Neural cell (in vitro differentiated cells): ENCODE results near the gene KISS1R. TPM values are rescaled to one million over a fixed set of nuclear protein-coding genes. Genes with fewer than 3 reads are reported as not detected.

Experiments
- H2AFZ ChIP-seq: fragments of 200-600, 300-800 bp; sonication (generic), shearing (Covaris generic); 2 replicates; pipeline ENCODE4 v1.6.0; 2014; ENCODE audit warnings: low read depth, mild to moderate bottlenecking, antibody characterized with exemption, low read length, moderate library complexity
- H3F3A ChIP-seq: fragments of 200-600 bp; shearing (Covaris generic); 2 replicates; pipeline ENCODE4 v1.6.1; 2016; ENCODE audit warnings: mild to moderate bottlenecking, moderate library complexity, mixed read lengths, antibody characterized with exemption, low read length; ENCODE audit not compliant: insufficient read depth, poor library complexity, severe bottlenecking
- H3K27ac ChIP-seq: fragments of 200-600, 300-800 bp; sonication (generic), shearing (Covaris generic); 2 replicates; pipeline ENCODE4 v1.5.1; 2014; ENCODE audit warnings: mild to moderate bottlenecking, low read length, moderate library complexity
- H3K27me3 ChIP-seq: fragments of 300-800, 200-600 bp; sonication (generic), shearing (Covaris generic); 2 replicates; pipeline ENCODE4 v1.6.0; 2014; ENCODE audit warnings: mild to moderate bottlenecking, low read depth, low read length, moderate library complexity; ENCODE audit not compliant: insufficient read depth
- H3K36me3 ChIP-seq: fragments of 300-800, 200-600 bp; sonication (generic), shearing (Covaris generic); 2 replicates; pipeline ENCODE4 v1.5.1; 2014; ENCODE audit warnings: mild to moderate bottlenecking, antibody characterized with exemption, low read length, moderate library complexity; ENCODE audit not compliant: insufficient read depth
- H3K4me2 ChIP-seq: fragments of 300-800, 200-600 bp; sonication (generic), shearing (Covaris generic); 2 replicates; pipeline ENCODE4 v1.6.0; 2014; ENCODE audit warnings: mild to moderate bottlenecking, low read length
- H3K4me3 ChIP-seq: fragments of 300-800, 200-600 bp; sonication (generic), shearing (Covaris generic); 2 replicates; pipeline ENCODE4 v1.5.1; 2014; ENCODE audit warnings: mild to moderate bottlenecking, low read length, moderate library complexity
- H3K79me2 ChIP-seq: fragments of 200-600 bp; shearing (Covaris generic); replicated peaks from 2 replicates; pipeline ENCODE4 v1.6.0; 2014; ENCODE audit warnings: mild to moderate bottlenecking, low read length, moderate library complexity; ENCODE audit not compliant: insufficient read depth
- H3K9ac ChIP-seq: fragments of 300-800, 200-600 bp; sonication (generic), shearing (Covaris generic); 2 replicates; pipeline ENCODE4 v1.6.1; 2016; ENCODE audit warnings: mild to moderate bottlenecking, low read length, mixed read lengths
- H3K9me2 ChIP-seq: fragments of 200-600 bp; shearing (Covaris generic); 2 replicates; pipeline ENCODE4 v1.6.1; 2016; ENCODE audit warnings: mild to moderate bottlenecking, low read length, mixed read lengths; ENCODE audit not compliant: insufficient read depth
- H3K9me3 ChIP-seq: fragments of 200-600, 300-800 bp; sonication (generic), shearing (Covaris generic); 2 replicates; pipeline ENCODE4 v1.6.1; 2016; ENCODE audit warnings: mild to moderate bottlenecking, mixed run types, low read length, moderate library complexity, mixed read lengths
- H4K20me1 ChIP-seq: fragments of 200-600 bp; shearing (Covaris generic); 2 replicates; pipeline ENCODE4 v1.6.1; 2016; ENCODE audit warnings: mild to moderate bottlenecking, mixed run types; ENCODE audit not compliant: insufficient read depth
- EP300 ChIP-seq: fragments of 450-650 bp; conservative IDR thresholded peaks from 2 replicates; pipeline ENCODE4 v1.6.1; 2014; ENCODE audit warnings: antibody characterized with exemption, mild to moderate bottlenecking, moderate library complexity; ENCODE audit not compliant: poor library complexity, severe bottlenecking
- EZH2 ChIP-seq: fragments of 200-600, 300-800 bp; shearing (Covaris generic), sonication (generic); IDR thresholded peaks from 2 replicates; pipeline ENCODE4 v1.6.1; 2014; ENCODE audit warnings: antibody characterized with exemption, low read length, borderline replicate concordance, mild to moderate bottlenecking; ENCODE audit not compliant: insufficient read depth, poor library complexity, severe bottlenecking
- MXI1 ChIP-seq: fragments of 450-650 bp; conservative IDR thresholded peaks from 2 replicates; pipeline ENCODE4 v1.6.1; 2014; ENCODE audit warnings: antibody characterized with exemption, mild to moderate bottlenecking; ENCODE audit not compliant: poor library complexity, severe bottlenecking
- POLR2AphosphoS5 ChIP-seq: IDR thresholded peaks from 2 replicates; pipeline ENCODE4 v1.6.1; 2012
- SMC3 ChIP-seq: fragments of 450-650 bp; conservative IDR thresholded peaks from 2 replicates; pipeline ENCODE4 v1.6.1; 2014; ENCODE audit warnings: antibody characterized with exemption, mild to moderate bottlenecking, moderate library complexity; ENCODE audit not compliant: poor library complexity
- polyA plus RNA-seq: library from polyadenylated mRNA; depleted of rRNA; stranded (reverse); fragments of >200 nt; gene quantifications from 2 replicates; pipeline ENCODE4 v1.2.3, GENCODE V29; 2014
- TF ChIP-seq, protein P1 (sequence below): IDR thresholded peaks from 2 replicates; pipeline ENCODE4 v1.6.1; 2012; ENCODE audit warnings: borderline replicate concordance

KISS1R gene
- polyA plus RNA-seq, 1 donor from 2014 or later: 5.4 TPM

DNA sequence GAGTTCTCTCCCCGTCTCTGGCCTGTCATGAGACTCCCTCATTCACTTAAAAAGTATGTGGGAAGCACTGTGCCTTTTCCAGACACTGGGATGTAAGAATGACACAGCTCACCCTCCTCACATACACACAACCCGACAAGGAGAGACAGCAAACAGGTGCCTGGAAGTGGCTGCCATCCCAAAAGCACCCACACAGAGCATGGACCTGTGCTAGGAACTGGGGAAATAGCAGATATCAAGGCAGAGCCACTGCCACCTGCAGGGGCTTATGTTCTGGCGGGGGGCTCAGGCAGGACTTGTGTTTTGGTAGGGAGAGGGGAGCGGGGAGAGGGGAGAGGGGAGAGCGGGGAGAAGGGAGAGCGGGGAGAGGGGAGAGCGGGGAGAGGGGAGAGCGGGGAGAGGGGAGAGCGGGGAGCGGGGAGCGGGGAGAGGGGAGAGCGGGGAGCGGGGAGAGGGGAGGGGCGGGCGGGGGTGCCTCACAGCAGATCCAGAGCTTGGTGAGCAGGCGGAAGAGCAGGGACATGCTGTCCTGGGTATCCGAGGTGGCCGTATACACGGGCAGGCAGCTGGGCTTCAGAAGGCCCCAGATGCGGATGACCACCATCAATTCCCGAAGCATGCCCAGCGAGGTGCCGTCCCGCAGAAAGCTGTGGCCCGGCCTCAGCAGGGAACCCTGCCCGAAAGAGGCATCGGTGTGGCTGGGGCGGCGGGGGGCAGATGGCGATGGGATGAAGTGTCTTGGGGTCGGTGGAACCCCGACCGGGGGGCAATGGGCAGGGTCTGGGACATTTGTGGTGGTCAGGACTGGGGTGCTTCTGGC, 45.5 kb upstream of the KISS1R start:
- no peak overlapping the region for H3K9ac ChIP-seq

DNA sequence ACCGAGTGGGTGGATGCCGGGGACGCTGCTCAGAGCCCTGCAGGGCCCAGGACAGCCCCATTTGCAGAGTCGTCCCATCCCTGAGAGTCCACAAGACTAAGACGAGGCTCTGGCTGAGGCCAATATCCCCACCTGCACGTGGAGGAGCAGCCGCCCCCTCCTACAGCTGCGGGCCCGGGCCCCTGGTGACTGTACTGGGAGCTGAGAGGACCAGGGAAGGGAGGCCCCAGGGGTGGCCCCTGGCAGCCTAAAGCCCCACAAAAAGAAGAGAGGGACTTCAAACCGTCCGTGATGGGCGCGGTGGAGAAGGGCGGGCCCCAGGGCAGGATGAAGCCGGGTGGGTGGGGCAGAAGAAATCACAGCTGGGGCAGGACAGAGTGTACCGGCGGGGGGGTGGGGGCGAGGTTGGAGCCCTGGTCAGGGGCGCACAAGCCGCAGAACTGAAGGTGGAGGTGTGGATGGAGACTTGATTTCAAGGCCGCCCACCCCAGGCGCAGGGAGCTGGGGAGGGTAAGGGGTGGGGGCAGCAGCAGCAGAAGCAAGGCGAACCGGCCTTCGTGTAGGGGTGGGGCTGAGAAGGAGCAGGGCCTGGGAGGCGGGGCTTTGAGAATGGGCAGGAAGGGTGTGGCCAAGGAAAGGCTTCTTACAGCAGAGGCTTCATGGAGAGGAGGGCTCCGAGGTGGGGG, 44.7 kb upstream of the KISS1R start:
- no peaks in the 10 kb centered on the region for H3K27me3 ChIP-seq
- no peaks in the 10 kb centered on the region for H3K9me2 ChIP-seq
- H3K79me2 ChIP-seq: no peaks in the 10 kb centered on the region
- H3K4me3 ChIP-seq: no peak overlapping the region
- H3K9ac ChIP-seq: no peak overlapping the region
- no peaks in the 10 kb centered on the region for H3K9me3 ChIP-seq
- no peaks in the 10 kb centered on the region for H4K20me1 ChIP-seq
- H3K36me3 ChIP-seq: no peaks in the 10 kb centered on the region
- no peak overlapping the region for H3K4me2 ChIP-seq
- H2AFZ ChIP-seq: no peak overlapping the region
- no peak overlapping the region for H3K27ac ChIP-seq
- TF ChIP-seq POLR2AphosphoS5 (no peak), SMC3 (no peak), EP300 (no peak)
- TF ChIP-seq, protein P1, sequence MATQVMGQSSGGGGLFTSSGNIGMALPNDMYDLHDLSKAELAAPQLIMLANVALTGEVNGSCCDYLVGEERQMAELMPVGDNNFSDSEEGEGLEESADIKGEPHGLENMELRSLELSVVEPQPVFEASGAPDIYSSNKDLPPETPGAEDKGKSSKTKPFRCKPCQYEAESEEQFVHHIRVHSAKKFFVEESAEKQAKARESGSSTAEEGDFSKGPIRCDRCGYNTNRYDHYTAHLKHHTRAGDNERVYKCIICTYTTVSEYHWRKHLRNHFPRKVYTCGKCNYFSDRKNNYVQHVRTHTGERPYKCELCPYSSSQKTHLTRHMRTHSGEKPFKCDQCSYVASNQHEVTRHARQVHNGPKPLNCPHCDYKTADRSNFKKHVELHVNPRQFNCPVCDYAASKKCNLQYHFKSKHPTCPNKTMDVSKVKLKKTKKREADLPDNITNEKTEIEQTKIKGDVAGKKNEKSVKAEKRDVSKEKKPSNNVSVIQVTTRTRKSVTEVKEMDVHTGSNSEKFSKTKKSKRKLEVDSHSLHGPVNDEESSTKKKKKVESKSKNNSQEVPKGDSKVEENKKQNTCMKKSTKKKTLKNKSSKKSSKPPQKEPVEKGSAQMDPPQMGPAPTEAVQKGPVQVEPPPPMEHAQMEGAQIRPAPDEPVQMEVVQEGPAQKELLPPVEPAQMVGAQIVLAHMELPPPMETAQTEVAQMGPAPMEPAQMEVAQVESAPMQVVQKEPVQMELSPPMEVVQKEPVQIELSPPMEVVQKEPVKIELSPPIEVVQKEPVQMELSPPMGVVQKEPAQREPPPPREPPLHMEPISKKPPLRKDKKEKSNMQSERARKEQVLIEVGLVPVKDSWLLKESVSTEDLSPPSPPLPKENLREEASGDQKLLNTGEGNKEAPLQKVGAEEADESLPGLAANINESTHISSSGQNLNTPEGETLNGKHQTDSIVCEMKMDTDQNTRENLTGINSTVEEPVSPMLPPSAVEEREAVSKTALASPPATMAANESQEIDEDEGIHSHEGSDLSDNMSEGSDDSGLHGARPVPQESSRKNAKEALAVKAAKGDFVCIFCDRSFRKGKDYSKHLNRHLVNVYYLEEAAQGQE: no peak
- H3F3A ChIP-seq: no peaks in the 10 kb centered on the region

More for the DNA sequence above, 45.5 kb upstream of the KISS1R start:
- no peak overlapping the region for H3K4me2 ChIP-seq
- H3K4me3 ChIP-seq: no peak overlapping the region
- TF ChIP-seq, protein P1: no peak
- TF ChIP-seq EZH2: no peak
- no peak for TF ChIP-seq MXI1
- no peaks in the 10 kb centered on the region for H4K20me1 ChIP-seq
- H3K27ac ChIP-seq: no peak overlapping the region
- H2AFZ ChIP-seq: no peak overlapping the region
- H3K27me3 ChIP-seq: no peaks in the 10 kb centered on the region
- H3K9me2 ChIP-seq: no peaks in the 10 kb centered on the region
- no peaks in the 10 kb centered on the region for H3K36me3 ChIP-seq
- no peaks in the 10 kb centered on the region for H3F3A ChIP-seq
- no peaks in the 10 kb centered on the region for H3K9me3 ChIP-seq
- no peaks in the 10 kb centered on the region for H3K79me2 ChIP-seq
